CD4-positive, CD25-positive, alpha-beta regulatory T cell (primary cell): Measurements from ENCODE around the gene ISL2. TPM values are rescaled to one million over a fixed set of nuclear protein-coding genes. Genes with fewer than 3 reads are reported as not detected.

ENCODE experiments used
- ATAC-seq, 2 donors: fragments of 150-1000 bp; cut with Tn5 transposase; one replicate each; pipeline ENCODE4 v1.10.0; 2021; ENCODE audit warnings: low read depth in 2 of 2, moderate number of reproducible peaks in 2 of 2, moderate library complexity in 1 of 2
- DNase-seq, 3 donors: peaks; one replicate each; pipeline versions ENCODE4 v3.0.0 to v3.0.0-alpha.2; 2012 to 2022; ENCODE audit warnings: mixed read lengths in 1 of 3
- H3K27ac ChIP-seq: one replicate; pipeline ENCODE4 v1.7.0; 2013; ENCODE audit warnings: mild to moderate bottlenecking, low read length; ENCODE audit not compliant: insufficient read depth, poor library complexity, severe bottlenecking
- H3K27me3 ChIP-seq: one replicate; pipeline ENCODE4 v1.7.0; 2013; ENCODE audit warnings: low read length; ENCODE audit not compliant: control insufficient read depth, insufficient read depth
- H3K36me3 ChIP-seq: one replicate; pipeline ENCODE4 v1.7.0; 2013; ENCODE audit warnings: mild to moderate bottlenecking, low read length, moderate library complexity; ENCODE audit not compliant: control insufficient read depth, insufficient read depth
- H3K4me1 ChIP-seq: 2 replicates; pipeline ENCODE4 v1.7.0; 2013; ENCODE audit warnings: mild to moderate bottlenecking, low read length; ENCODE audit not compliant: insufficient read depth, control insufficient read depth, poor library complexity, severe bottlenecking
- H3K4me3 ChIP-seq: one replicate; pipeline ENCODE4 v1.7.0; 2013; ENCODE audit warnings: low read depth, mild to moderate bottlenecking, low read length, moderate library complexity
- H3K9me3 ChIP-seq, 2 experiments: 1 replicate in 1 of 2; 2 replicates in 1 of 2; pipeline ENCODE4 v1.7.0; 2013; ENCODE audit warnings: low read length in 2 of 2, mild to moderate bottlenecking in 1 of 2, moderate library complexity in 1 of 2; ENCODE audit not compliant: control insufficient read depth in 2 of 2
- H3K27ac Mint-ChIP-seq, 3 donors: one replicate each; pipeline ENCODE4 v1.8.0; 2020 to 2022; ENCODE audit warnings: mild to moderate bottlenecking in 3 of 3, mixed read lengths in 3 of 3, moderate library complexity in 2 of 3
- H3K27me3 Mint-ChIP-seq: one replicate; pipeline ENCODE4 v1.8.0; 2022; ENCODE audit warnings: mild to moderate bottlenecking, mixed read lengths
- H3K36me3 Mint-ChIP-seq: one replicate; pipeline ENCODE4 v1.8.0; 2020; ENCODE audit warnings: mixed read lengths
- H3K4me1 Mint-ChIP-seq, 4 donors: one replicate each; pipeline ENCODE4 v1.8.0; 2020 to 2022; ENCODE audit warnings: mixed read lengths in 4 of 4, mild to moderate bottlenecking in 1 of 4
- H3K4me3 Mint-ChIP-seq, 4 donors: one replicate each; pipeline ENCODE4 v1.8.0; 2020 to 2022; ENCODE audit warnings: mild to moderate bottlenecking in 4 of 4, mixed read lengths in 4 of 4, moderate library complexity in 3 of 4
- H3K9me3 Mint-ChIP-seq, 7 donors: one replicate each; pipeline ENCODE4 v1.8.0; 2020 to 2022; ENCODE audit warnings: mixed read lengths in 7 of 7, mild to moderate bottlenecking in 3 of 7, moderate library complexity in 2 of 7
- polyA plus RNA-seq, 4 donors: library from polyadenylated mRNA; unstranded; fragments of 300-500 nt; fragmentation: Illumina TruSeq; gene quantifications; one replicate each; pipeline ENCODE4 v1.2.3, GENCODE V29; 2021
- total RNA-seq: library from RNA; stranded (reverse); gene quantifications from one replicate; pipeline ENCODE4 v1.2.3, GENCODE V29; 2022

The ISL2 gene
- total and polyA plus RNA-seq, 5 donors from 2014 or later: 1.4 TPM; not detected in 4

GRCh38 chr15:76376816-76377215, 40.2 kb downstream of the ISL2 start:
- no peak overlapping the region for H3K4me3 Mint-ChIP-seq
- no peak overlapping the region for H3K27ac ChIP-seq
- peaks cover 3% of the 10 kb centered on the region for H3K36me3 ChIP-seq
- no peaks in the 10 kb centered on the region for H3K9me3 Mint-ChIP-seq
- peaks cover 0 to 3% (median 0%) of the 10 kb centered on the region in 4 donors for H3K4me1 Mint-ChIP-seq
- no peak overlapping the region for H3K4me3 ChIP-seq
- no peaks in the 10 kb centered on the region for H3K27me3 Mint-ChIP-seq
- H3K4me1 ChIP-seq: no peaks in the 10 kb centered on the region
- H3K36me3 Mint-ChIP-seq: peaks cover 42% of the 10 kb centered on the region
- H3K27me3 ChIP-seq: no peaks in the 10 kb centered on the region
- no peak for DNase-seq
- H3K27ac Mint-ChIP-seq: no peak overlapping the region
- no peak for ATAC-seq
- H3K9me3 ChIP-seq: no peaks in the 10 kb centered on the region

- H3K27me3 ChIP-seq: no peaks in the 10 kb centered on the region
- H3K27ac Mint-ChIP-seq: no peak overlapping the region
- no peaks in the 10 kb centered on the region for H3K27me3 Mint-ChIP-seq
- H3K4me1 Mint-ChIP-seq: peaks cover 0 to 3% (median 0%) of the 10 kb centered on the region in 4 donors
- H3K9me3 ChIP-seq: no peaks in the 10 kb centered on the region
- no peak overlapping the region for H3K4me3 ChIP-seq
- H3K27ac ChIP-seq: no peak overlapping the region
- H3K36me3 ChIP-seq: peaks cover 3% of the 10 kb centered on the region
- peaks cover 38% of the 10 kb centered on the region for H3K36me3 Mint-ChIP-seq
- ATAC-seq: no peak
- H3K9me3 Mint-ChIP-seq: no peaks in the 10 kb centered on the region
- no peaks in the 10 kb centered on the region for H3K4me1 ChIP-seq
- no peak overlapping the region for H3K4me3 Mint-ChIP-seq
- DNase-seq: no peak
Observed at GRCh38 chr15:76377217-76377616, 40.6 kb downstream of the ISL2 start.

- Mint-ChIP-seq H3K36me3 (peaks cover 33% of the 10 kb centered on the region), H3K27me3 (no peaks in the 10 kb centered on the region), H3K27ac (no peak overlapping the region), H3K4me3 (no peak overlapping the region), H3K9me3 (no peaks in the 10 kb centered on the region), H3K4me1 (peaks cover 0 to 3% (median 0%) of the 10 kb centered on the region in 4 donors)
- H3K9me3 ChIP-seq: no peaks in the 10 kb centered on the region
- ATAC-seq: no peak
- no peaks in the 10 kb centered on the region for H3K4me1 ChIP-seq
- no peak for DNase-seq
- H3K27ac ChIP-seq: no peak overlapping the region
- H3K4me3 ChIP-seq: no peak overlapping the region
- no peaks in the 10 kb centered on the region for H3K27me3 ChIP-seq
- peaks cover 3% of the 10 kb centered on the region for H3K36me3 ChIP-seq
Observed at GRCh38 chr15:76377751-76378150, 41.2 kb downstream of the ISL2 start.

- Histone ChIP-seq H3K27me3 (no peaks in the 10 kb centered on the region), H3K27ac (no peak overlapping the region), H3K4me3 (no peak overlapping the region), H3K4me1 (no peaks in the 10 kb centered on the region), H3K36me3 (peaks cover 3% of the 10 kb centered on the region), H3K9me3 (no peaks in the 10 kb centered on the region)
- Mint-ChIP-seq H3K36me3 (peaks cover 27% of the 10 kb centered on the region), H3K4me1 (peaks cover 0 to 3% (median 0%) of the 10 kb centered on the region in 4 donors), H3K27ac (no peak overlapping the region), H3K9me3 (no peaks in the 10 kb centered on the region), H3K4me3 (no peak overlapping the region), H3K27me3 (no peaks in the 10 kb centered on the region)
- DNase-seq: no peak
- no peak for ATAC-seq
Observed at GRCh38 chr15:76378691-76379090, 42.1 kb downstream of the ISL2 start.

GRCh38 chr15:76380249-76380648, 43.7 kb downstream of the ISL2 start:
- no peak overlapping the region for H3K4me3 ChIP-seq
- ATAC-seq: no peak

GRCh38 chr15:76381366-76381765, 44.8 kb downstream of the ISL2 start:
- no peak overlapping the region for H3K4me3 ChIP-seq
- Mint-ChIP-seq H3K9me3 (no peaks in the 10 kb centered on the region), H3K4me3 (no peak overlapping the region), H3K27ac (no peak overlapping the region), H3K27me3 (no peaks in the 10 kb centered on the region), H3K4me1 (peaks cover 0 to 3% (median 0%) of the 10 kb centered on the region in 4 donors), H3K36me3 (peaks cover 25% of the 10 kb centered on the region)
- H3K9me3 ChIP-seq: no peaks in the 10 kb centered on the region
- H3K4me1 ChIP-seq: no peaks in the 10 kb centered on the region
- no peak overlapping the region for H3K27ac ChIP-seq
- no peaks in the 10 kb centered on the region for H3K27me3 ChIP-seq
- H3K36me3 ChIP-seq: peaks cover 3% of the 10 kb centered on the region
- DNase-seq: no peak
- no peak for ATAC-seq

More at GRCh38 chr15:76380249-76380648, 43.7 kb downstream of the ISL2 start:
- peaks cover 0 to 3% (median 0%) of the 10 kb centered on the region in 4 donors for H3K4me1 Mint-ChIP-seq
- no peaks in the 10 kb centered on the region for H3K9me3 Mint-ChIP-seq
- Histone ChIP-seq H3K4me1 (no peaks in the 10 kb centered on the region), H3K9me3 (no peaks in the 10 kb centered on the region), H3K27me3 (no peaks in the 10 kb centered on the region), H3K36me3 (peaks cover 3% of the 10 kb centered on the region), H3K27ac (no peak overlapping the region)
- no peak overlapping the region for H3K27ac Mint-ChIP-seq
- H3K36me3 Mint-ChIP-seq: peaks cover 25% of the 10 kb centered on the region
- no peaks in the 10 kb centered on the region for H3K27me3 Mint-ChIP-seq
- H3K4me3 Mint-ChIP-seq: no peak overlapping the region
- DNase-seq: no peak

- H3K4me3 Mint-ChIP-seq: no peak overlapping the region
- H3K4me1 Mint-ChIP-seq: peaks cover 0 to 8% (median 0%) of the 10 kb centered on the region in 4 donors
- no peaks in the 10 kb centered on the region for H3K4me1 ChIP-seq
- ATAC-seq (no peak), DNase-seq (no peak)
- H3K27ac Mint-ChIP-seq: peak overlapping the region in 1 of 3 donors; percentile 33
- no peak overlapping the region for H3K27ac ChIP-seq
- no peaks in the 10 kb centered on the region for H3K9me3 ChIP-seq
- H3K36me3 Mint-ChIP-seq: peaks cover 26% of the 10 kb centered on the region
- H3K9me3 Mint-ChIP-seq: no peaks in the 10 kb centered on the region
- H3K36me3 ChIP-seq: peaks cover 1% of the 10 kb centered on the region
- H3K27me3 ChIP-seq: no peaks in the 10 kb centered on the region
- H3K27me3 Mint-ChIP-seq: no peaks in the 10 kb centered on the region
- no peak overlapping the region for H3K4me3 ChIP-seq
Observed at GRCh38 chr15:76382987-76383728, 46.6 kb downstream of the ISL2 start.

- Histone ChIP-seq H3K4me1 (no peaks in the 10 kb centered on the region), H3K27ac (no peak overlapping the region), H3K36me3 (peaks cover 1% of the 10 kb centered on the region), H3K9me3 (no peaks in the 10 kb centered on the region), H3K27me3 (no peaks in the 10 kb centered on the region), H3K4me3 (no peak overlapping the region)
- no peaks in the 10 kb centered on the region for H3K27me3 Mint-ChIP-seq
- DNase-seq: no peak
- ATAC-seq: no peak
- H3K36me3 Mint-ChIP-seq: peaks cover 22% of the 10 kb centered on the region
- no peak overlapping the region for H3K27ac Mint-ChIP-seq
- no peak overlapping the region for H3K4me3 Mint-ChIP-seq
- peaks cover 0 to 5% (median 0%) of the 10 kb centered on the region in 4 donors for H3K4me1 Mint-ChIP-seq
- peaks cover 0 to 1% (median 0%) of the 10 kb centered on the region in 7 donors for H3K9me3 Mint-ChIP-seq
Observed at GRCh38 chr15:76384409-76384808, 47.8 kb downstream of the ISL2 start.
